ENCODE results near the gene SLC22A4. TPM values are rescaled to one million over a fixed set of nuclear protein-coding genes. Genes with fewer than 3 reads are reported as not detected.

The SLC22A4 gene
- polyA plus RNA-seq, 2 of the 4 experiments (the other 2 are of a cell fraction), result 3.2 to 4.6 TPM

GRCh38 chr5:132376694-132377641, 82.8 kb downstream of the SLC22A4 start:
- 95% methylated on average over 15 of the region's 16 CpGs for WGBS (ENCODE audit: missing lambda C conversion rate)
- Histone ChIP-seq H3K4me1 (peaks cover 25% of the 10 kb centered on the region), H3K27ac (no peak overlapping the region; a peak in 1 of 6 replicates), H3K9me3 (no peaks in the 10 kb centered on the region), H3K4me2 (no peak overlapping the region), H3K4me3 (no peak overlapping the region)
- no peak for ATAC-seq
- ChIA-PET CTCF (interaction anchor here (0.8 to 3.9 kb wide), 8 partner anchors 9 to 124 kb away, joined by 3 to 27 read pairs (median 6); no protein-coding TSS in a partner anchor), POLR2A (no interaction called here)
- no peak for FAIRE-seq
- no peak for TF ChIP-seq RAD21 (conservative IDR thresholded peaks at IDR 0.05 in 1 of 2, IDR thresholded peaks at IDR 0.05 in 1 of 2)
- no peak for TF ChIP-seq PHF8 (IDR thresholded peaks at IDR 0.05; ENCODE audit: borderline replicate concordance, low read depth)
- TF ChIP-seq, protein P1, sequence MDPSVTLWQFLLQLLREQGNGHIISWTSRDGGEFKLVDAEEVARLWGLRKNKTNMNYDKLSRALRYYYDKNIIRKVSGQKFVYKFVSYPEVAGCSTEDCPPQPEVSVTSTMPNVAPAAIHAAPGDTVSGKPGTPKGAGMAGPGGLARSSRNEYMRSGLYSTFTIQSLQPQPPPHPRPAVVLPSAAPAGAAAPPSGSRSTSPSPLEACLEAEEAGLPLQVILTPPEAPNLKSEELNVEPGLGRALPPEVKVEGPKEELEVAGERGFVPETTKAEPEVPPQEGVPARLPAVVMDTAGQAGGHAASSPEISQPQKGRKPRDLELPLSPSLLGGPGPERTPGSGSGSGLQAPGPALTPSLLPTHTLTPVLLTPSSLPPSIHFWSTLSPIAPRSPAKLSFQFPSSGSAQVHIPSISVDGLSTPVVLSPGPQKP (IDR thresholded peaks at IDR 0.05; ENCODE audit: low read depth, low read length), result no peak
- no peak for TF ChIP-seq RNF2 (IDR thresholded peaks at IDR 0.05; ENCODE audit: borderline replicate concordance, low read depth)
- TF ChIP-seq, protein P2, sequence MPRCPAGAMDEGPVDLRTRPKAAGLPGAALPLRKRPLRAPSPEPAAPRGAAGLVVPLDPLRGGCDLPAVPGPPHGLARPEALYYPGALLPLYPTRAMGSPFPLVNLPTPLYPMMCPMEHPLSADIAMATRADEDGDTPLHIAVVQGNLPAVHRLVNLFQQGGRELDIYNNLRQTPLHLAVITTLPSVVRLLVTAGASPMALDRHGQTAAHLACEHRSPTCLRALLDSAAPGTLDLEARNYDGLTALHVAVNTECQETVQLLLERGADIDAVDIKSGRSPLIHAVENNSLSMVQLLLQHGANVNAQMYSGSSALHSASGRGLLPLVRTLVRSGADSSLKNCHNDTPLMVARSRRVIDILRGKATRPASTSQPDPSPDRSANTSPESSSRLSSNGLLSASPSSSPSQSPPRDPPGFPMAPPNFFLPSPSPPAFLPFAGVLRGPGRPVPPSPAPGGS (IDR thresholded peaks at IDR 0.05), result no peak
- no peak for TF ChIP-seq SREBF2 (IDR thresholded peaks at IDR 0.05)
- no peak for TF ChIP-seq POLR2AphosphoS2 (conservative IDR thresholded peaks at IDR 0.05; ENCODE audit: low read length)
- TF ChIP-seq NPAS2 (CRISPR knock-in tag; IDR thresholded peaks at IDR 0.05; ENCODE audit: borderline replicate concordance), result no peak
- no peak for TF ChIP-seq NR3C1 (IDR thresholded peaks at IDR 0.05)
- no peak for TF ChIP-seq FOSL2 (IDR thresholded peaks at IDR 0.05)
- TF ChIP-seq FOSL2 (CRISPR knock-in tag; IDR thresholded peaks at IDR 0.05), result no peak
- TF ChIP-seq RARB (CRISPR knock-in tag; IDR thresholded peaks at IDR 0.05), result no peak
- no peak for TF ChIP-seq ATOH8 (CRISPR knock-in tag; IDR thresholded peaks at IDR 0.05; ENCODE audit: low read depth)
- TF ChIP-seq ZC3H11A (IDR thresholded peaks at IDR 0.05), result no peak
- TF ChIP-seq ZNF302 (CRISPR knock-in tag; IDR thresholded peaks at IDR 0.05), result no peak
- no peak for TF ChIP-seq MAZ (IDR thresholded peaks at IDR 0.05; ENCODE audit: borderline replicate concordance, low read depth, low read length)
- TF ChIP-seq HOXA7 (CRISPR knock-in tag; IDR thresholded peaks at IDR 0.05), result no peak
- TF ChIP-seq JUNB (IDR thresholded peaks at IDR 0.05), result no peak
- no peak for TF ChIP-seq HEYL (CRISPR knock-in tag; IDR thresholded peaks at IDR 0.05)
- TF ChIP-seq CEBPB (IDR thresholded peaks at IDR 0.05), result no peak
- TF ChIP-seq REST (IDR thresholded peaks at IDR 0.05), result no peak
- no peak for DNase-seq (ENCODE audit: low read depth in 1 of 2, low spot score in 1 of 2)

Data from A549 (cell line).